Mesothelial cell of epicardium (in vitro differentiated cells): Measurements from ENCODE around the gene ATXN2. TPM values are rescaled to one million over a fixed set of nuclear protein-coding genes. Genes with fewer than 3 reads are reported as not detected.
"Not testable (repeated sequence)": the region's sequence is repeated elsewhere in the genome, so short reads cannot be mapped to it uniquely, and the experiment has no call there.

ENCODE experiments used
- DNase-seq, 2 experiments: peaks; one replicate each; pipeline ENCODE4 v3.0.0; 2021; ENCODE audit warnings: low spot score in 2 of 2; ENCODE audit not compliant: unreplicated experiment in 2 of 2
- H3K27ac Mint-ChIP-seq: 2 replicates; pipeline ENCODE4 v1.8.0; 2021; ENCODE audit warnings: mixed read lengths
- H3K27me3 Mint-ChIP-seq: 2 replicates; pipeline ENCODE4 v1.8.0; 2021; ENCODE audit warnings: low read depth, mixed read lengths
- H3K36me3 Mint-ChIP-seq: 2 replicates; pipeline ENCODE4 v1.8.0; 2021; ENCODE audit warnings: mixed read lengths
- H3K4me1 Mint-ChIP-seq: 2 replicates; pipeline ENCODE4 v1.8.0; 2021; ENCODE audit warnings: mixed read lengths
- H3K4me3 Mint-ChIP-seq: 2 replicates; pipeline ENCODE4 v1.8.0; 2021; ENCODE audit warnings: mild to moderate bottlenecking, moderate library complexity, mixed read lengths
- H3K9me3 Mint-ChIP-seq: 2 replicates; pipeline ENCODE4 v1.8.0; 2021; ENCODE audit warnings: mixed read lengths
- CTCF ChIP-seq: fragments of 200-600 bp; sonication (generic); IDR thresholded peaks from one replicate; pipeline ENCODE4 v1.5.0; 2021; ENCODE audit warnings: antibody characterized with exemption; ENCODE audit not compliant: unreplicated experiment
- total RNA-seq: library from RNA; stranded (reverse); gene quantifications from 3 replicates; pipeline ENCODE4 v1.2.1, GENCODE V29; 2021

The ATXN2 gene
- total RNA-seq, 1 donor from 2014 or later, result 152 TPM

DNA sequence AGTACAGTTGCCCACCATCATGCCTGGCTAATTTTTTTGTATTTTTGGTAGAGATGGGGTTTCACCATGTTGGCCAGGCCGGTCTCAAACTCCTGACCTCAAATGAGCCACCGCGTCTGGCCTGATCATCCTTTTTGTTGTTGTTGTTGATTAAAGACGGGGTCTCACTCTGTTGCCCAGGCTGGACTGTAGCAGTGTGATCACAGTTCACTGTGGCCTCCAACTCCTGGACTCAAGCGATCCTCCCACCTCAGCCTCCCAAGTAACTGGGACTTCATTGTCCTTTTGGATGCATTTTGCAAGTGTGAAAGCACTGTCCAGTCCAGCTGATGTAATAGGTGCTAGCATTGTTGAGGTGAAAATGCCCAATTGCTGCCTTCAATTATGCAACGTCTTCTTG lies 27.1 kb upstream of the ATXN2 start:
- DNase-seq, result no peak
- Mint-ChIP-seq H3K27me3 (no peaks in the 10 kb centered on the region), H3K4me1 (no peaks in the 10 kb centered on the region), H3K36me3 (no peaks in the 10 kb centered on the region), H3K27ac (no peak overlapping the region), H3K9me3 (no peaks in the 10 kb centered on the region), H3K4me3 (no peak overlapping the region)
- TF ChIP-seq CTCF, result no peak

- no peak for TF ChIP-seq CTCF
- Mint-ChIP-seq H3K27ac (no peak overlapping the region), H3K9me3 (no peaks in the 10 kb centered on the region), H3K27me3 (no peaks in the 10 kb centered on the region), H3K36me3 (no peaks in the 10 kb centered on the region), H3K4me3 (no peak overlapping the region), H3K4me1 (no peaks in the 10 kb centered on the region)
- no peak for DNase-seq
These were observed 25.4 kb upstream of the ATXN2 start for GRCh38 chr12:111624540-111624939.

GRCh38 chr12:111617841-111618240 lies 18.7 kb upstream of the ATXN2 start:
- not testable (repeated sequence) for H3K4me3 Mint-ChIP-seq, H3K27me3 Mint-ChIP-seq, H3K9me3 Mint-ChIP-seq, DNase-seq, H3K27ac Mint-ChIP-seq, H3K4me1 Mint-ChIP-seq, H3K36me3 Mint-ChIP-seq

- H3K9me3 Mint-ChIP-seq, result no peaks in the 10 kb centered on the region
- no peak for TF ChIP-seq CTCF
- peaks cover 5% of the 10 kb centered on the region for H3K4me1 Mint-ChIP-seq
- H3K4me3 Mint-ChIP-seq, result no peak overlapping the region
- no peaks in the 10 kb centered on the region for H3K27me3 Mint-ChIP-seq
- H3K36me3 Mint-ChIP-seq, result no peaks in the 10 kb centered on the region
- peak overlapping the region; percentile 82 for H3K27ac Mint-ChIP-seq
- no peak for DNase-seq
These were observed 17.1 kb upstream of the ATXN2 start for GRCh38 chr12:111616177-111616623.

DNA sequence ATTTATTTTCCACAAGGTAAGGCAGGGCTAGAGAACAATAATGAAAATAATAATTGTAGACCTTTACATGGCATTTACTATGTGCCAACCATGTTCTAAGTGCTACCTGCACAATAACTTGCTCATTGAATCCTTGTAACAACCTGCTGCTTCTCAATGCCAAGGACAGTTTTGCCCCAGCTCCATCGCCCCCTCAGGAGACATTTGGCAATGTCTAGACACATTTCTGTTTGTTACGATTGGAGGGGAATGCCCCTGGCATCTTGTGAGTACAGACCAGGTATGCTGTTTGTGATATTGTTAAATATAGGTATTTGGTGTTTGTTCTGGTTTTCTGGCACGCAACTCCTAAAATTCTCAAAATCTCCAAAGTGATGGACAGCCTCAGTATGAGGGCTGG lies 8.1 kb upstream of the ATXN2 start:
- Mint-ChIP-seq H3K4me1 (peaks cover 5% of the 10 kb centered on the region), H3K4me3 (no peak overlapping the region), H3K27ac (no peak overlapping the region), H3K36me3 (no peaks in the 10 kb centered on the region), H3K9me3 (no peaks in the 10 kb centered on the region), H3K27me3 (no peaks in the 10 kb centered on the region)
- no peak for DNase-seq
- TF ChIP-seq CTCF, result no peak

DNA sequence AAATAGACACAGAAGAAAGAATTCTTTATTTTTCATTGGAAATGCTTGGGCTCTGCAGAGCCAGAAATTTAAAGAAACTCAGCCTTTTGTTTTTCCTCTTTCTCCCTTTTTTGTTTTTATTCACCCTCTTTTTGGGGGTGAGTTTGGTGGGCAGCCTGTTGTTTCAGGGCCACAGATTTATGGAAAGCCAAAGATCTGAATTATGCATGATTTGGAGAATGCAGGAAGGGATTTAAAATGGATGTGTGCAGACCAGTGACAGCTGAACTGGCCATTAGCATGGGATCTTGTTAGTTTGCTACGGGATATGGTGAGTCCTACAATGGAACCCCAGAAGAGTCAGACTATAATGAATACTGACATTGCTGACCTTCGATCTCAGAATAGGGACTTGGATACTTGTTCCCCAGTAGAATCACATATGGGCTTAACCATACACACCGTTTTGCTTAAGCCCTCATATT lies 7.7 kb upstream of the ATXN2 start:
- H3K4me3 Mint-ChIP-seq, result no peak overlapping the region
- H3K36me3 Mint-ChIP-seq, result peaks cover 2% of the 10 kb centered on the region

More for the DNA sequence above, 7.7 kb upstream of the ATXN2 start:
- Mint-ChIP-seq H3K27ac (peak overlapping the region; percentile 27), H3K27me3 (no peaks in the 10 kb centered on the region), H3K4me1 (peaks cover 5% of the 10 kb centered on the region), H3K9me3 (no peaks in the 10 kb centered on the region)
- DNase-seq, result no peak
- TF ChIP-seq CTCF, result no peak
